ENCODE measurements around the gene TDG.

TDG gene

GRCh38 chr12:103947871-103948555, 17.7 kb upstream of the TDG start:
- no peak for DNase-seq (ENCODE audit: low spot score)
- H3K27ac ChIP-seq = no peak overlapping the region
- no peak for TF ChIP-seq CTCF (conservative IDR thresholded peaks at IDR 0.05; ENCODE audit: low read depth)
- ChIA-PET CTCF (interaction anchor here (0.7 to 0.8 kb wide), 2 partner anchors 117 to 160 kb away, joined by 3 to 6 read pairs; partner anchors contain the start of gene HCFC2), POLR2A (ENCODE audit: low non-redundant PET) (no interaction called here)

DNA sequence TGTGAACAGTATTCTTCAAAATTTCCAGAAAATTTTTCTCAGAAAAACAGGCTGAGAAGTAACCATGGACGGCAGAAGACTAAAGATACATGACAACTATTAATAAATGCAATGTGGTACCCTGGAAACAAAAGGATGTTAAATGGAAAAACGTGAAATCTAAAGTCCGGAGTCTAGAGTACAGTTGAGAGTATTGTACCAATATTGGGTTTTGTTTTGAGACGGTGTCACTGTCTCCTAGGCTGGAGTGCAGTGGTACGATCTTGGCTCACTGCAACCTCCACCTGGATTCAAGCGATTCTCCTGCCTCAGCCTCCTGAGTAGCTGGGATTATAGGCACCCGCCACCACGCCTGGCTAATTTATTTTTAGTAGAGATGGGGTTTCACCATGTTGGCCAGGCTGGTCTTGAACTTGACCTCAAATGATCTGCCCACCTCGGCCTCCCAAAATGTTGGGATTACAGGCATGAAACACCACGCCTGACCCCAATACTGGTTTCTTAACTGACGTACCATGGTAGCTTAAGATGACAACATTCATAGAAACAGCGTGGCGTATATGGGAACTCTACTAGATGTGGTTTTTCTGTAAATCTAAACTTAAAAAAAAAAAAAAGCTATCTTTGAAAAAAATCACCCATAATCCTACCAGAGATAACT, 16.8 kb upstream of the TDG start:
- POLR2A ChIA-PET (ENCODE audit: low non-redundant PET) = interaction anchor here (0.6 kb wide), 1 partner anchor 120 kb away, joined by 3 read pairs; no protein-coding TSS in a partner anchor
- no peak overlapping the region for H3K27ac ChIP-seq
- TF ChIP-seq CTCF (conservative IDR thresholded peaks at IDR 0.05; ENCODE audit: low read depth) = no peak
- no peak for DNase-seq (ENCODE audit: low spot score)
- CTCF ChIA-PET = interaction anchor here (0.7 to 0.8 kb wide), 2 partner anchors 116 to 160 kb away, joined by 3 to 6 read pairs; partner anchors contain the start of gene HCFC2

DNA sequence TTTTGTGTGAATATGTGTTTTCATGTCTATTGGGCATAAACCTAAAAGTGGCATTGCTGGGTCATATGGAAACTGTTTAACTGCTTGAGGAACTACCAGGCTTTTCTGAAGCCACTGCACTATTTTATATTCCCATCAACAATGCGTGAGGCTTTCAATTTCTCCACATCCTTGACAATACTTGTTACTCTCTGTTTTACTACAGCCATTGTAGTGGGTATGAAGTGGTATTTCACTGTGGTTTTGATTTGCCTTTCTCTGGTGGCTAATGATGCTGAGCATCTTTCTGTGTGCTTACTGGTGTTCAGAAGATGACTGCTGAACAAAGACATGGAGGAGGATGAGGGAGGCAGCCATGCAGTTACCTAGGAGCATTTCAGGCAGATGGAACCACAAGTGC, 13.2 kb upstream of the TDG start:
- H3K27ac ChIP-seq = no peak overlapping the region
- TF ChIP-seq CTCF (conservative IDR thresholded peaks at IDR 0.05; ENCODE audit: low read depth) = no peak
- ChIA-PET POLR2A (ENCODE audit: low non-redundant PET) (no interaction called here), CTCF (no interaction called here)
- no peak for DNase-seq (ENCODE audit: low spot score)

GRCh38 chr12:103955811-103956508, 9.7 kb upstream of the TDG start:
- CTCF ChIA-PET = interaction anchor here (0.6 to 1.6 kb wide), 3 partner anchors 11 to 329 kb away, joined by 3 to 4 read pairs (median 3); no protein-coding TSS in a partner anchor
- H3K27ac ChIP-seq = peak overlapping the region; percentile 95
- TF ChIP-seq CTCF (conservative IDR thresholded peaks at IDR 0.05; ENCODE audit: low read depth) = no peak
- POLR2A ChIA-PET (ENCODE audit: low non-redundant PET) = interaction anchor here (1.4 kb wide), 1 partner anchor 10 kb away, joined by 9 read pairs; the partner anchor contains the start of gene TDG
- DNase-seq (ENCODE audit: low spot score) = no peak

DNA sequence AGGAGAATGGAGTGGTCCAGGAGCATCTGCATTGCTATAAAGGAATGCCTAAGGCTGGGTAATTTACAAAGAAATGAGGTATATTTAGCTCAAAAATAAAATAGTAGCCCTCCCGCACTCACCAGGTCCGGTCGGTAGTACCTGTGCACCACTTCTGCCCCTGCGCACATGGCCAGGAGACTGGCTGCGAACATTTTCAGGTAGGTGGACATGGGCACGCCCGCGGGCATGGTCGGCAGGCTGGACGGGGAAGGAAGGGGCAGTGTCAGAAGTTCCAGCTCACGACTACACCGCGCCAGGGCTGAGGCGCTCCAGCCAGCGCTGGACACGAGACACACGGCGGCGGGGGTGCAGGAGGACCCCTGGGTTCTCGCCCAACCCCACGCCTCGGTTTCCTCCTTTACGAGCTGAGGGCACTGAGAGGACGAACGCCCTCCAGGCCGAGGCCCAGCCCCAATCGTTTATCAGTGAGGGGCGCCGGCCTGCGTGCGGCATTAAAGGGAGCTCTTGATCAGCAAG, 9.1 kb upstream of the TDG start:
- peak; percentile 36 for DNase-seq (ENCODE audit: low spot score)
- no peak for TF ChIP-seq CTCF (conservative IDR thresholded peaks at IDR 0.05; ENCODE audit: low read depth)
- ChIA-PET CTCF (interaction anchor here (0.6 to 1.6 kb wide), 2 partner anchors 10 to 153 kb away, joined by 4 read pairs; no protein-coding TSS in a partner anchor), POLR2A (ENCODE audit: low non-redundant PET) (interaction anchor here (0.6 to 1.4 kb wide), 3 partner anchors 9 to 1152 kb away, joined by 3 to 9 read pairs (median 4); partner anchors contain the start of gene TDG)
- peak overlapping the region; percentile 95 for H3K27ac ChIP-seq

- ChIA-PET POLR2A (ENCODE audit: low non-redundant PET) (no interaction called here), CTCF (no interaction called here)
- no peak for DNase-seq (ENCODE audit: low spot score)
- no peak for TF ChIP-seq CTCF (conservative IDR thresholded peaks at IDR 0.05; ENCODE audit: low read depth)
- peak overlapping the region; percentile 95 for H3K27ac ChIP-seq
Observed at GRCh38 chr12:103957865-103958388, 7.7 kb upstream of the TDG start.
